ENCODE data around the gene MORN1.

MORN1 gene

DNA sequence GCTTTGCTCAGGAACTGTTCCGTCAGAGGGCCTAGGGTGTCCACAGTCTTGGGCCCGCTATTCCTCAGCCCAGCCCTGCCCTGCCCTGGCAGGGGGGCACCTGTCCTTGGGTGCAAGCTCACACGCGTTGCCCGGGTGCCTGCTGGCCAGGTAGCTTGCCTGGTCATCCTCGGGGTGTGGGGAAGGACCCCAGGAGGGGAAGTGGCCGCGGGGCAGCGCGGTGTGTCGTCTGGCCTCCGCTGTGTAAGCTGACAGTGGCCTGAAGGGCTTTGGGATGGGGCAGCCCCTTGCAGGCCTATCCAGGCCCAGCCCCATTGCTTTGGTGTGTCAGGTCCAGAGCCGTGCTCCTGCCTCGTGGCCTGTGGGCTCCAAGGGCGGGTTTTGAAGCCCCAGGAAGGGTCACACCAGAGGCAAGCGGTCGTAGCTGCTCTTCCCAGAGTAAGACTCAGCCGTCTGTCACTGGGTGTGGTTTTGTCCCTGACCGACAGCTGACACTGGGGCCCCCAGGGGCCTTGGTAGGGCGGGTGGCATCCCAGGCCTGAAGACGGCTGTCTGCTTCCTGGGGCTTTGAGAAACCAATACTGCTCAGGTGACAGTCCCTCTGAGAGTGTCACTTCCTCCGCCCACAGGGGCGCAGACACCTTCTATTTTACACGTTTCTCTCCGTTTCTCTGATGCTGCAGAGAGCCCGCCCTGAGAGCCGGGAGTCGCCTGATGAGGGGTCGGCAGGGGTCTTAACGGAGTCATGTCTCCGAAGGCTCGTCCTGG lies 91.2 kb downstream of the MORN1 start:
- no peak for ATAC-seq
- TF ChIP-seq RARB (CRISPR knock-in tag; IDR thresholded peaks at IDR 0.05) (no peak), CSDC2 (CRISPR knock-in tag; IDR thresholded peaks at IDR 0.05) (no peak), ISL1 (CRISPR knock-in tag; IDR thresholded peaks at IDR 0.05) (no peak), ZC3H10 (CRISPR knock-in tag; IDR thresholded peaks at IDR 0.05) (no peak), TOX (CRISPR knock-in tag; IDR thresholded peaks at IDR 0.05; ENCODE audit: borderline replicate concordance) (no peak), BACH2 (CRISPR knock-in tag; IDR thresholded peaks at IDR 0.05; ENCODE audit: borderline replicate concordance) (no peak), PPARA (CRISPR knock-in tag; IDR thresholded peaks at IDR 0.05; ENCODE audit: borderline replicate concordance) (no peak), ZFP3 (CRISPR knock-in tag; IDR thresholded peaks at IDR 0.05) (no peak), ESRRG (CRISPR knock-in tag; IDR thresholded peaks at IDR 0.05) (no peak), GLIS3 (CRISPR knock-in tag; IDR thresholded peaks at IDR 0.05) (no peak), SNAI2 (CRISPR knock-in tag; IDR thresholded peaks at IDR 0.05) (no peak), ARNTL (CRISPR knock-in tag; IDR thresholded peaks at IDR 0.05; ENCODE audit: borderline replicate concordance, low read depth) (no peak), ZNF70 (CRISPR knock-in tag; IDR thresholded peaks at IDR 0.05) (no peak), TCF4 (CRISPR knock-in tag; IDR thresholded peaks at IDR 0.05; ENCODE audit: borderline replicate concordance) (no peak), OSR1 (CRISPR knock-in tag; IDR thresholded peaks at IDR 0.05) (no peak)
- TF ChIP-seq, protein P1, sequence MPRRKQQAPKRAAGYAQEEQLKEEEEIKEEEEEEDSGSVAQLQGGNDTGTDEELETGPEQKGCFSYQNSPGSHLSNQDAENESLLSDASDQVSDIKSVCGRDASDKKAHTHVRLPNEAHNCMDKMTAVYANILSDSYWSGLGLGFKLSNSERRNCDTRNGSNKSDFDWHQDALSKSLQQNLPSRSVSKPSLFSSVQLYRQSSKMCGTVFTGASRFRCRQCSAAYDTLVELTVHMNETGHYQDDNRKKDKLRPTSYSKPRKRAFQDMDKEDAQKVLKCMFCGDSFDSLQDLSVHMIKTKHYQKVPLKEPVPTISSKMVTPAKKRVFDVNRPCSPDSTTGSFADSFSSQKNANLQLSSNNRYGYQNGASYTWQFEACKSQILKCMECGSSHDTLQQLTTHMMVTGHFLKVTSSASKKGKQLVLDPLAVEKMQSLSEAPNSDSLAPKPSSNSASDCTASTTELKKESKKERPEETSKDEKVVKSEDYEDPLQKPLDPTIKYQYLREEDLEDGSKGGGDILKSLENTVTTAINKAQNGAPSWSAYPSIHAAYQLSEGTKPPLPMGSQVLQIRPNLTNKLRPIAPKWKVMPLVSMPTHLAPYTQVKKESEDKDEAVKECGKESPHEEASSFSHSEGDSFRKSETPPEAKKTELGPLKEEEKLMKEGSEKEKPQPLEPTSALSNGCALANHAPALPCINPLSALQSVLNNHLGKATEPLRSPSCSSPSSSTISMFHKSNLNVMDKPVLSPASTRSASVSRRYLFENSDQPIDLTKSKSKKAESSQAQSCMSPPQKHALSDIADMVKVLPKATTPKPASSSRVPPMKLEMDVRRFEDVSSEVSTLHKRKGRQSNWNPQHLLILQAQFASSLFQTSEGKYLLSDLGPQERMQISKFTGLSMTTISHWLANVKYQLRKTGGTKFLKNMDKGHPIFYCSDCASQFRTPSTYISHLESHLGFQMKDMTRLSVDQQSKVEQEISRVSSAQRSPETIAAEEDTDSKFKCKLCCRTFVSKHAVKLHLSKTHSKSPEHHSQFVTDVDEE (CRISPR knock-in tag; IDR thresholded peaks at IDR 0.05) = no peak
- TF ChIP-seq, protein P2, sequence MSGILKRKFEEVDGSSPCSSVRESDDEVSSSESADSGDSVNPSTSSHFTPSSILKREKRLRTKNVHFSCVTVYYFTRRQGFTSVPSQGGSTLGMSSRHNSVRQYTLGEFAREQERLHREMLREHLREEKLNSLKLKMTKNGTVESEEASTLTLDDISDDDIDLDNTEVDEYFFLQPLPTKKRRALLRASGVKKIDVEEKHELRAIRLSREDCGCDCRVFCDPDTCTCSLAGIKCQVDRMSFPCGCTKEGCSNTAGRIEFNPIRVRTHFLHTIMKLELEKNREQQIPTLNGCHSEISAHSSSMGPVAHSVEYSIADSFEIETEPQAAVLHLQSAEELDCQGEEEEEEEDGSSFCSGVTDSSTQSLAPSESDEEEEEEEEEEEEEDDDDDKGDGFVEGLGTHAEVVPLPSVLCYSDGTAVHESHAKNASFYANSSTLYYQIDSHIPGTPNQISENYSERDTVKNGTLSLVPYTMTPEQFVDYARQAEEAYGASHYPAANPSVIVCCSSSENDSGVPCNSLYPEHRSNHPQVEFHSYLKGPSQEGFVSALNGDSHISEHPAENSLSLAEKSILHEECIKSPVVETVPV (CRISPR knock-in tag; IDR thresholded peaks at IDR 0.05) = no peak
- TF ChIP-seq, protein P3, sequence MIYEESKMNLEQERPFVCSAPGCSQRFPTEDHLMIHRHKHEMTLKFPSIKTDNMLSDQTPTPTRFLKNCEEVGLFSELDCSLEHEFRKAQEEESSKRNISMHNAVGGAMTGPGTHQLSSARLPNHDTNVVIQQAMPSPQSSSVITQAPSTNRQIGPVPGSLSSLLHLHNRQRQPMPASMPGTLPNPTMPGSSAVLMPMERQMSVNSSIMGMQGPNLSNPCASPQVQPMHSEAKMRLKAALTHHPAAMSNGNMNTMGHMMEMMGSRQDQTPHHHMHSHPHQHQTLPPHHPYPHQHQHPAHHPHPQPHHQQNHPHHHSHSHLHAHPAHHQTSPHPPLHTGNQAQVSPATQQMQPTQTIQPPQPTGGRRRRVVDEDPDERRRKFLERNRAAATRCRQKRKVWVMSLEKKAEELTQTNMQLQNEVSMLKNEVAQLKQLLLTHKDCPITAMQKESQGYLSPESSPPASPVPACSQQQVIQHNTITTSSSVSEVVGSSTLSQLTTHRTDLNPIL (CRISPR knock-in tag; IDR thresholded peaks at IDR 0.05; ENCODE audit: low read depth) = no peak
- TF ChIP-seq, protein P4, sequence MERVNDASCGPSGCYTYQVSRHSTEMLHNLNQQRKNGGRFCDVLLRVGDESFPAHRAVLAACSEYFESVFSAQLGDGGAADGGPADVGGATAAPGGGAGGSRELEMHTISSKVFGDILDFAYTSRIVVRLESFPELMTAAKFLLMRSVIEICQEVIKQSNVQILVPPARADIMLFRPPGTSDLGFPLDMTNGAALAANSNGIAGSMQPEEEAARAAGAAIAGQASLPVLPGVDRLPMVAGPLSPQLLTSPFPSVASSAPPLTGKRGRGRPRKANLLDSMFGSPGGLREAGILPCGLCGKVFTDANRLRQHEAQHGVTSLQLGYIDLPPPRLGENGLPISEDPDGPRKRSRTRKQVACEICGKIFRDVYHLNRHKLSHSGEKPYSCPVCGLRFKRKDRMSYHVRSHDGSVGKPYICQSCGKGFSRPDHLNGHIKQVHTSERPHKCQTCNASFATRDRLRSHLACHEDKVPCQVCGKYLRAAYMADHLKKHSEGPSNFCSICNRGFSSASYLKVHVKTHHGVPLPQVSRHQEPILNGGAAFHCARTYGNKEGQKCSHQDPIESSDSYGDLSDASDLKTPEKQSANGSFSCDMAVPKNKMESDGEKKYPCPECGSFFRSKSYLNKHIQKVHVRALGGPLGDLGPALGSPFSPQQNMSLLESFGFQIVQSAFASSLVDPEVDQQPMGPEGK (CRISPR knock-in tag; IDR thresholded peaks at IDR 0.05; ENCODE audit: borderline replicate concordance) = no peak
- TF ChIP-seq, protein P5, sequence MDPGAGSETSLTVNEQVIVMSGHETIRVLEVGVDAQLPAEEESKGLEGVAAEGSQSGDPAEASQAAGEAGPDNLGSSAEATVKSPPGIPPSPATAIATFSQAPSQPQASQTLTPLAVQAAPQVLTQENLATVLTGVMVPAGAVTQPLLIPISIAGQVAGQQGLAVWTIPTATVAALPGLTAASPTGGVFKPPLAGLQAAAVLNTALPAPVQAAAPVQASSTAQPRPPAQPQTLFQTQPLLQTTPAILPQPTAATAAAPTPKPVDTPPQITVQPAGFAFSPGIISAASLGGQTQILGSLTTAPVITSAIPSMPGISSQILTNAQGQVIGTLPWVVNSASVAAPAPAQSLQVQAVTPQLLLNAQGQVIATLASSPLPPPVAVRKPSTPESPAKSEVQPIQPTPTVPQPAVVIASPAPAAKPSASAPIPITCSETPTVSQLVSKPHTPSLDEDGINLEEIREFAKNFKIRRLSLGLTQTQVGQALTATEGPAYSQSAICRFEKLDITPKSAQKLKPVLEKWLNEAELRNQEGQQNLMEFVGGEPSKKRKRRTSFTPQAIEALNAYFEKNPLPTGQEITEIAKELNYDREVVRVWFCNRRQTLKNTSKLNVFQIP (CRISPR knock-in tag; IDR thresholded peaks at IDR 0.05; ENCODE audit: borderline replicate concordance, low read depth) = no peak

DNA sequence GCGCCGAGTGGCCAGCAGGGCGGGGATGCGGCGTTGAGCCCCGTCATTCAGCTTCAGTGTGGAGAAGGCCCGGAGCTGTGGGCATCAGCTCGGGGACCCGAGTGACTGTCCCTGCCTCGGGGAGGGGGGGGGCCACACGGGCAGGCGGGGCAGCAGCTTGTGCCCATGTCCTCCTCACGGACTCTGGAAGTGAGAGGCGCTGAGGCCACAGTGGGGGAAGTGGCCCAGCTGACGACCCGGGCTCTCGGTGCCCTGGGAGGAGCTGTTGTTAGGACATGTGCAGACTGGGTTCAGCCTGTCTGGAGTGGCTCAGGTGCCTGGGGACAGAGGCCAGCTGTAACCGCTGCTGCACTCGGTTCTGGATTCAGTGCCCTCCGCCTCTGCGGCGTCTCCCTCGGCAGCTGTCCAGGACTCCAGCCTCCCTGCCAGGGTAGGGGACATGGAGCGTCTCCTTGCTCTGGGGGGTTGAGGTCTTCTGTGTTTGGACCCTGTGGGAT lies 92.2 kb downstream of the MORN1 start:
- no peak; the same call in 2 of the 3 replicates for ATAC-seq
- TF ChIP-seq ZNF70 (CRISPR knock-in tag; IDR thresholded peaks at IDR 0.05) (peak; percentile 63), ARNTL (CRISPR knock-in tag; IDR thresholded peaks at IDR 0.05; ENCODE audit: borderline replicate concordance, low read depth) (no peak)

DNA sequence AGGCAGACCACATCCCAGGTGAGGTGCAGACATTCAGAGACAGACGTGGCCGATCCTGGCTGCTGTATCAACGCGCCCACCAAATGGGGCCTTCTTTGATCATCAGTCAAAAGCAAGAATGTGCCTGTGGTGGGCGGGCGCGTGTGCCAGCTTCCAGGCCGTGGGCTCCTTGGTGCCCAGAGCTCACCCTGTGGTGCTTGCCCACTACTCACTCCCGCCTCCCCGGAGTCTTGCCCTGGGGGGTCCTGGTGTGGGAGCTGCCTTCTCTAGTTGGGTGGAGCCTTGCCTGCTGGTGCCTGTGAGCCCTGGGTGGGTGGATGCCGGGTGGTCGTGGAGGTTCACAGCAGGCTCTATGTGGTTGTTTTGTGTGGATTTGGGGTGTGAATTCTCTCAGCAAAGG lies 92.7 kb downstream of the MORN1 start:
- no peak for ATAC-seq
- TF ChIP-seq SNAI2 (CRISPR knock-in tag; IDR thresholded peaks at IDR 0.05) = no peak
- TF ChIP-seq PPARA (CRISPR knock-in tag; IDR thresholded peaks at IDR 0.05; ENCODE audit: borderline replicate concordance) = no peak
- TF ChIP-seq, protein P1 (CRISPR knock-in tag; IDR thresholded peaks at IDR 0.05) = no peak
- TF ChIP-seq BACH2 (CRISPR knock-in tag; IDR thresholded peaks at IDR 0.05; ENCODE audit: borderline replicate concordance) = no peak
- TF ChIP-seq ZC3H10 (CRISPR knock-in tag; IDR thresholded peaks at IDR 0.05) = no peak
- no peak for TF ChIP-seq ISL1 (CRISPR knock-in tag; IDR thresholded peaks at IDR 0.05)
- no peak for TF ChIP-seq CSDC2 (CRISPR knock-in tag; IDR thresholded peaks at IDR 0.05)
- TF ChIP-seq OSR1 (CRISPR knock-in tag; IDR thresholded peaks at IDR 0.05) = no peak
- no peak for TF ChIP-seq ZNF565 (CRISPR knock-in tag; conservative IDR thresholded peaks at IDR 0.05; ENCODE audit: low read depth)
- no peak for TF ChIP-seq ARNTL (CRISPR knock-in tag; IDR thresholded peaks at IDR 0.05; ENCODE audit: borderline replicate concordance, low read depth)
- no peak for TF ChIP-seq ZFP30 (CRISPR knock-in tag; IDR thresholded peaks at IDR 0.05)
- no peak for TF ChIP-seq ZFP3 (CRISPR knock-in tag; IDR thresholded peaks at IDR 0.05)
- TF ChIP-seq, protein P3 (CRISPR knock-in tag; IDR thresholded peaks at IDR 0.05; ENCODE audit: low read depth) = no peak
